HepG2 (cell line): ENCODE results near the gene LSM6. TPM values are rescaled to one million over a fixed set of nuclear protein-coding genes. Genes with fewer than 3 reads are reported as not detected.

ENCODE experiments used
- ARNTL ChIP-seq: sonication (generic); formaldehyde crosslinking; IDR thresholded peaks from 2 replicates; pipeline ENCODE4 v1.4.0; 2020; ENCODE audit warnings: mild to moderate bottlenecking, missing genetic modification reagents
- ATF4 ChIP-seq, 2 experiments: fragments of 450-650 bp in 1 of 2; sonication (generic) in 1 of 2; formaldehyde crosslinking; IDR thresholded peaks; 2 replicates each; pipeline versions ENCODE4 v1.5.0 to v1.8.0; 2020 to 2022; ENCODE audit warnings: mild to moderate bottlenecking in 1 of 2, missing genetic modification reagents in 1 of 2
- CBX5 ChIP-seq: sonication (generic); formaldehyde crosslinking; IDR thresholded peaks from 2 replicates; pipeline ENCODE4 v1.4.0; 2020; ENCODE audit warnings: missing genetic modification reagents, borderline replicate concordance
- CENPBD1 ChIP-seq: sonication (generic); formaldehyde crosslinking; IDR thresholded peaks from 2 replicates; pipeline ENCODE4 v1.8.0; 2022; ENCODE audit warnings: missing genetic modification reagents, low read depth, mild to moderate bottlenecking, borderline replicate concordance
- EZH2 ChIP-seq: conservative IDR thresholded peaks from 2 replicates; pipeline ENCODE4 v1.6.1; 2012; ENCODE audit warnings: mild to moderate bottlenecking, low read depth, low read length, moderate library complexity
- GABPA ChIP-seq, 2 experiments: IDR thresholded peaks; 2 replicates each; pipeline ENCODE4 v1.6.1; 2011 to 2016; ENCODE audit warnings: low read depth in 2 of 2, low read length in 1 of 2, missing biosample characterization in 1 of 2, missing genetic modification characterization in 1 of 2
- MYNN ChIP-seq: sonication (generic); formaldehyde crosslinking; IDR thresholded peaks from 2 replicates; pipeline ENCODE4 v1.4.0; 2020; ENCODE audit warnings: mild to moderate bottlenecking, low read depth, missing genetic modification reagents
- NFATC3 ChIP-seq: sonication (generic); formaldehyde crosslinking; IDR thresholded peaks from 2 replicates; pipeline ENCODE4 v1.5.1; 2020; ENCODE audit warnings: mild to moderate bottlenecking, missing genetic modification reagents
- NR2F6 ChIP-seq, 2 experiments: IDR thresholded peaks; 2 replicates each; pipeline ENCODE4 v1.6.1; 2016; ENCODE audit warnings: antibody characterized with exemption in 1 of 2, mild to moderate bottlenecking in 1 of 2
- RFX1 ChIP-seq: fragments of 450-650 bp; IDR thresholded peaks from 2 replicates; pipeline ENCODE4 v1.6.1; 2017
- TBX3 ChIP-seq: fragments of 450-650 bp; IDR thresholded peaks from 2 replicates; pipeline ENCODE4 v1.6.1; 2017; ENCODE audit warnings: antibody characterized with exemption, mild to moderate bottlenecking, inconsistent platforms, borderline replicate concordance
- TIGD3 ChIP-seq: sonication (generic); formaldehyde crosslinking; IDR thresholded peaks from 2 replicates; pipeline ENCODE4 v1.5.1; 2020; ENCODE audit warnings: mild to moderate bottlenecking, missing genetic modification reagents, borderline replicate concordance
- TOPORS ChIP-seq: sonication (generic); formaldehyde crosslinking; IDR thresholded peaks from 2 replicates; pipeline ENCODE4 v1.8.0; 2023; ENCODE audit warnings: mild to moderate bottlenecking, missing genetic modification reagents
- ZNF468 ChIP-seq: sonication (generic); formaldehyde crosslinking; IDR thresholded peaks from 2 replicates; pipeline ENCODE4 v1.8.0; 2022; ENCODE audit warnings: mild to moderate bottlenecking, moderate library complexity, missing genetic modification reagents
- ZNF510 ChIP-seq: sonication (generic); formaldehyde crosslinking; IDR thresholded peaks from 2 replicates; pipeline ENCODE4 v1.4.0; 2020; ENCODE audit warnings: low read depth, mild to moderate bottlenecking, missing genetic modification reagents
- polyA plus RNA-seq, 8 experiments: library from polyadenylated mRNA; depleted of rRNA in 3 of 8; stranded (reverse) in 7 of 8; unstranded in 1 of 8; fragments of >200 nt; fragmentation: Illumina TruSeq in 4 of 8; extraction: Trizol in 4 of 8; gene quantifications; 2 replicates each; pipeline versions ENCODE4 v1.2.1 to v1.2.3, GENCODE V29; 2011 to 2016; ENCODE audit warnings: low read depth in 4 of 8, missing spikeins in 1 of 8, mixed read lengths in 1 of 8; ENCODE audit not compliant: insufficient read depth in 1 of 8
- total RNA-seq, 5 experiments: library from RNA; depleted of rRNA; stranded (reverse); fragments of >200 nt; fragmentation: Illumina TruSeq; extraction: Trizol; gene quantifications; 2 replicates each; pipeline ENCODE4 v1.2.3, GENCODE V29; 2016; ENCODE audit warnings: low read depth in 1 of 5
- TF ChIP-seq, protein P1 (sequence below): IDR thresholded peaks from 2 replicates; pipeline ENCODE4 v1.4.0; 2020; ENCODE audit warnings: mild to moderate bottlenecking, missing genetic modification reagents
- TF ChIP-seq, protein P2 (sequence below): sonication (generic); formaldehyde crosslinking; IDR thresholded peaks from 2 replicates; pipeline ENCODE4 v1.9.0; 2021; ENCODE audit warnings: missing genetic modification reagents, mild to moderate bottlenecking, borderline replicate concordance
- TF ChIP-seq, protein P3 (sequence below): sonication (generic); formaldehyde crosslinking; IDR thresholded peaks from 2 replicates; pipeline ENCODE4 v1.5.0; 2020; ENCODE audit warnings: missing genetic modification reagents

LSM6 gene
- total and polyA plus RNA-seq, 2 of the 13 experiments (the other 11 are each of a cell fraction or from before 2014, with no cell fraction given) = 14.6 to 83.3 TPM

DNA sequence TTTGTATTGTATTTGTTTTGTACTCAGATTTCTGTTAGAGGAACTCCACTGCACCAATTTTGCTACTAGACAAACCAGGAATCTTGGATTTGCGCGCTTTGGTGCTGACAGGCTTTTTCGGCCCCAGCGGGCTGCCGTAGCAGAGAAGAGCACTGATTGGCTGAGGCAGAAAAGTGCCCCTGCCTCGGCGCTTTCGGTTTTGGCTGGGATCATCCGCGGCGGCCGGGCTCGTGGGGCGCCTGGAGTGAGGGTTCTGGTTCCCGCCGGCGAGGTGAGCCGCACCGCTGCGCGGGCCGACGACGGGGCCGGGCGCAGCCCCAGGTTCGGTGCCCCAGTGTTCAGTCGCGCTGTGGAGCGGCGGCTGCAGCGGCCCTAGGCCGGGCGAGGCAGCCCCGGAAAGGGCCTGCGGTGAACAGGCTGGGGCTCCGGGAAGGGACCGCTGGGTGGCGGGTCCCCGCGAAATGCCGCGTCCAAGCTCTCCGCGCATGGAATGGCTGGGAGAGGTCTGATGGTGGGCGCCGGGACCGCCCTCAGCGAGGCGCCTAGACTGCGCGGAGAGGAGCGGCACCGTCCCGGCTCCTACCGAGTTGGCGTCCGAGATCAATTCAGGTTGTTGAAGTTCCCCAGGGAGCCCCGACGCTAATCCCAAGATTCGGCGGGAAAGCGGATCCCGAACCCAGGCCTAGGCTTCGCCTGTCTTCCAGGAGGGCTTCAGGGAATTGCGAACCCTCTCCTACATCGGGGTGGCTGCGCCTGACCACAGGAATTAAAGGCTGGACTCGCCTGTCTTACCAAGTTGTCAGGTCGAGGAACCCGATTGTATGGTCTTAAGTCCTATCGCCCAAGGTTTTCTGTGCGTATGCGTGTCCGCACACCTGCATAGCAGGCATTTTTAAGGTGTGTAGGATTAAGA lies at the start of gene LSM6 (continued):
- TF ChIP-seq ATF4 (CRISPR knock-in tag; IDR thresholded peaks at IDR 0.05) = no peak
- TF ChIP-seq MYNN (CRISPR knock-in tag) = no peak; the same call in 1 of the 2 replicates
- TF ChIP-seq GABPA (IDR thresholded peaks at IDR 0.05; ENCODE audit: low read depth, low read length) = no peak
- no peak for TF ChIP-seq GABPA (CRISPR knock-in tag; IDR thresholded peaks at IDR 0.05; ENCODE audit: low read depth)
- no peak for TF ChIP-seq NR2F6 (IDR thresholded peaks at IDR 0.05)
- no peak for TF ChIP-seq NR2F6 (CRISPR knock-in tag; IDR thresholded peaks at IDR 0.05)
- TF ChIP-seq ARNTL (CRISPR knock-in tag) = no peak
- TF ChIP-seq, protein P1, sequence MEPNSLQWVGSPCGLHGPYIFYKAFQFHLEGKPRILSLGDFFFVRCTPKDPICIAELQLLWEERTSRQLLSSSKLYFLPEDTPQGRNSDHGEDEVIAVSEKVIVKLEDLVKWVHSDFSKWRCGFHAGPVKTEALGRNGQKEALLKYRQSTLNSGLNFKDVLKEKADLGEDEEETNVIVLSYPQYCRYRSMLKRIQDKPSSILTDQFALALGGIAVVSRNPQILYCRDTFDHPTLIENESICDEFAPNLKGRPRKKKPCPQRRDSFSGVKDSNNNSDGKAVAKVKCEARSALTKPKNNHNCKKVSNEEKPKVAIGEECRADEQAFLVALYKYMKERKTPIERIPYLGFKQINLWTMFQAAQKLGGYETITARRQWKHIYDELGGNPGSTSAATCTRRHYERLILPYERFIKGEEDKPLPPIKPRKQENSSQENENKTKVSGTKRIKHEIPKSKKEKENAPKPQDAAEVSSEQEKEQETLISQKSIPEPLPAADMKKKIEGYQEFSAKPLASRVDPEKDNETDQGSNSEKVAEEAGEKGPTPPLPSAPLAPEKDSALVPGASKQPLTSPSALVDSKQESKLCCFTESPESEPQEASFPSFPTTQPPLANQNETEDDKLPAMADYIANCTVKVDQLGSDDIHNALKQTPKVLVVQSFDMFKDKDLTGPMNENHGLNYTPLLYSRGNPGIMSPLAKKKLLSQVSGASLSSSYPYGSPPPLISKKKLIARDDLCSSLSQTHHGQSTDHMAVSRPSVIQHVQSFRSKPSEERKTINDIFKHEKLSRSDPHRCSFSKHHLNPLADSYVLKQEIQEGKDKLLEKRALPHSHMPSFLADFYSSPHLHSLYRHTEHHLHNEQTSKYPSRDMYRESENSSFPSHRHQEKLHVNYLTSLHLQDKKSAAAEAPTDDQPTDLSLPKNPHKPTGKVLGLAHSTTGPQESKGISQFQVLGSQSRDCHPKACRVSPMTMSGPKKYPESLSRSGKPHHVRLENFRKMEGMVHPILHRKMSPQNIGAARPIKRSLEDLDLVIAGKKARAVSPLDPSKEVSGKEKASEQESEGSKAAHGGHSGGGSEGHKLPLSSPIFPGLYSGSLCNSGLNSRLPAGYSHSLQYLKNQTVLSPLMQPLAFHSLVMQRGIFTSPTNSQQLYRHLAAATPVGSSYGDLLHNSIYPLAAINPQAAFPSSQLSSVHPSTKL = peak; percentile 42; the same call in 1 of the 2 replicates
- TF ChIP-seq RFX1 = no peak
- no peak for TF ChIP-seq ZNF510 (CRISPR knock-in tag)
- TF ChIP-seq TIGD3 (CRISPR knock-in tag) = no peak
- TF ChIP-seq, protein P2, sequence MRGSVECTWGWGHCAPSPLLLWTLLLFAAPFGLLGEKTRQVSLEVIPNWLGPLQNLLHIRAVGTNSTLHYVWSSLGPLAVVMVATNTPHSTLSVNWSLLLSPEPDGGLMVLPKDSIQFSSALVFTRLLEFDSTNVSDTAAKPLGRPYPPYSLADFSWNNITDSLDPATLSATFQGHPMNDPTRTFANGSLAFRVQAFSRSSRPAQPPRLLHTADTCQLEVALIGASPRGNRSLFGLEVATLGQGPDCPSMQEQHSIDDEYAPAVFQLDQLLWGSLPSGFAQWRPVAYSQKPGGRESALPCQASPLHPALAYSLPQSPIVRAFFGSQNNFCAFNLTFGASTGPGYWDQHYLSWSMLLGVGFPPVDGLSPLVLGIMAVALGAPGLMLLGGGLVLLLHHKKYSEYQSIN = 0 out of 2 replicates have a peak, but pooled peaks have one; percentile 20
- no peak for TF ChIP-seq TOPORS
- no peak for TF ChIP-seq TBX3
- TF ChIP-seq CENPBD1 (CRISPR knock-in tag) = no peak
- TF ChIP-seq, protein P3, sequence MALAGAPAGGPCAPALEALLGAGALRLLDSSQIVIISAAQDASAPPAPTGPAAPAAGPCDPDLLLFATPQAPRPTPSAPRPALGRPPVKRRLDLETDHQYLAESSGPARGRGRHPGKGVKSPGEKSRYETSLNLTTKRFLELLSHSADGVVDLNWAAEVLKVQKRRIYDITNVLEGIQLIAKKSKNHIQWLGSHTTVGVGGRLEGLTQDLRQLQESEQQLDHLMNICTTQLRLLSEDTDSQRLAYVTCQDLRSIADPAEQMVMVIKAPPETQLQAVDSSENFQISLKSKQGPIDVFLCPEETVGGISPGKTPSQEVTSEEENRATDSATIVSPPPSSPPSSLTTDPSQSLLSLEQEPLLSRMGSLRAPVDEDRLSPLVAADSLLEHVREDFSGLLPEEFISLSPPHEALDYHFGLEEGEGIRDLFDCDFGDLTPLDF (CRISPR knock-in tag) = peak; percentile 39; the same call in 1 of the 2 replicates
- TF ChIP-seq EZH2 = no peak
- no peak for TF ChIP-seq NFATC3 (CRISPR knock-in tag)
- TF ChIP-seq CBX5 = no peak
- 0 out of 2 replicates have a peak, but pooled peaks have one; percentile 27 for TF ChIP-seq ZNF468 (CRISPR knock-in tag)
